Fibroblast of lung (primary cell): ENCODE measurements around the gene MAPT. TPM values are rescaled to one million over a fixed set of nuclear protein-coding genes. Genes with fewer than 3 reads are reported as not detected.

Experiments
- DNase-seq, 2 donors: peaks; one replicate each; pipeline versions ENCODE4 v3.0.0 to v3.0.0-alpha.2; 2010; ENCODE audit warnings: low read depth in 2 of 2
- H2AFZ ChIP-seq: 2 replicates; pipeline ENCODE4 v1.5.1; 2012; ENCODE audit warnings: low read length, control low read depth, inconsistent platforms
- H3K27ac ChIP-seq: 2 replicates; pipeline ENCODE4 v1.5.1; 2011; ENCODE audit warnings: low read length, control low read depth; ENCODE audit not compliant: insufficient read depth
- H3K27me3 ChIP-seq: 2 replicates; pipeline ENCODE4 v1.5.1; 2011; ENCODE audit warnings: mild to moderate bottlenecking, low read length; ENCODE audit not compliant: control insufficient read depth, insufficient read depth
- H3K36me3 ChIP-seq: 2 replicates; pipeline ENCODE4 v1.5.1; 2011; ENCODE audit warnings: low read length; ENCODE audit not compliant: control insufficient read depth, insufficient read depth
- H3K4me1 ChIP-seq: 2 replicates; pipeline ENCODE4 v1.5.1; 2011; ENCODE audit warnings: low read length; ENCODE audit not compliant: control insufficient read depth, insufficient read depth; ENCODE audit errors: extremely low read depth
- H3K4me2 ChIP-seq: 2 replicates; pipeline ENCODE4 v1.5.1; 2011; ENCODE audit warnings: low read length, control low read depth; ENCODE audit not compliant: insufficient read depth; ENCODE audit errors: extremely low read depth
- H3K4me3 ChIP-seq, 4 experiments: fragments of 200-600 bp in 1 of 4; sonication (generic) in 1 of 4; replicated peaks in 1 of 4; 2 replicates each; pipeline ENCODE4 v1.5.1; 2011 to 2016; ENCODE audit warnings: low read length in 4 of 4, low read depth in 3 of 4, mild to moderate bottlenecking in 3 of 4, control low read depth in 2 of 4, inconsistent platforms in 1 of 4, mixed read lengths in 1 of 4; ENCODE audit not compliant: insufficient read depth in 1 of 4; ENCODE audit errors: control extremely low read depth in 1 of 4
- H3K79me2 ChIP-seq: 2 replicates; pipeline ENCODE4 v1.5.1; 2012; ENCODE audit warnings: mild to moderate bottlenecking, low read length, inconsistent platforms; ENCODE audit not compliant: control insufficient read depth, insufficient read depth
- H3K9ac ChIP-seq: 2 replicates; pipeline ENCODE4 v1.5.1; 2011; ENCODE audit warnings: mild to moderate bottlenecking, low read length, control low read depth; ENCODE audit not compliant: insufficient read depth
- H3K9me3 ChIP-seq: 2 replicates; pipeline ENCODE4 v1.5.1; 2012; ENCODE audit warnings: low read depth, low read length; ENCODE audit not compliant: control insufficient read depth, insufficient read depth
- H4K20me1 ChIP-seq: 2 replicates; pipeline ENCODE4 v1.5.1; 2011; ENCODE audit warnings: low read length; ENCODE audit not compliant: control insufficient read depth, insufficient read depth; ENCODE audit errors: extremely low read depth
- EZH2 ChIP-seq: IDR thresholded peaks from 2 replicates; pipeline ENCODE4 v1.5.1; 2012; ENCODE audit warnings: low read length, control low read depth, mild to moderate bottlenecking; ENCODE audit errors: missing control alignments
- polyA plus RNA-seq, 2 donors: library from polyadenylated mRNA; depleted of rRNA in 1 of 2; stranded (reverse) in 1 of 2; unstranded in 1 of 2; fragments of >200 nt; gene quantifications; 2 replicates each; pipeline ENCODE4 v1.2.1, GENCODE V29; 2011 to 2012; ENCODE audit warnings: missing spikeins in 1 of 2
- total RNA-seq: library from RNA; depleted of rRNA; stranded (reverse); fragments of >200 nt; gene quantifications from 2 replicates; pipeline ENCODE4 v1.2.1, GENCODE V29; 2014
- TF ChIP-seq, protein P1 (sequence below), 2 donors: IDR thresholded peaks in 1 of 2; conservative IDR thresholded peaks in 1 of 2; 1 replicate in 1 of 2; 2 replicates in 1 of 2; pipeline ENCODE4 v1.5.1; 2011 to 2012; ENCODE audit warnings: low read length in 2 of 2, control low read depth in 1 of 2, inconsistent platforms in 1 of 2, low read depth in 1 of 2, mild to moderate bottlenecking in 1 of 2

MAPT gene
- total and polyA plus RNA-seq, 2 donors (not counting 1 experiment from before 2014, with no cell fraction given) = 0.09 to 0.50 TPM

DNA sequence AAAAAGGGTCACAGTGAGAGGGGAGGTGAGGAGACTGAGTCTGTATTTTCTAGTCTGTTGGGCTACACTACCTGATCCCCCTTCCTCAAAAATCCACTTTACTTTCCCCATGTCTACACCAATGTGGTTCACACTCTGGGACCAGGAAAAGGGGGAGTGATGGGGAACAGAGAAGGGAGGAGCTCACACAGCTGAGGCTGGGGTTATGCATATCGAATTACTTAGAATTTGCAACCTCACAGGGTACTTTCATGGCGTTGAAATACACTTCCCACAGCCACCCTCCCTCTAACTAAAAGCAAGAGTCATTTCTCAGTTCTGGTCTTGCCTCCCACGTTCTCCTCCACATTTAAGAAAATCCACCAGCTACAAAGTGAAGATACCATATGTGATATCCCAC, 14.1 kb downstream of the MAPT start:
- no peaks in the 10 kb centered on the region for H3K4me1 ChIP-seq
- no peaks in the 10 kb centered on the region for H3K36me3 ChIP-seq
- no peak overlapping the region for H3K27ac ChIP-seq
- TF ChIP-seq, protein P1, sequence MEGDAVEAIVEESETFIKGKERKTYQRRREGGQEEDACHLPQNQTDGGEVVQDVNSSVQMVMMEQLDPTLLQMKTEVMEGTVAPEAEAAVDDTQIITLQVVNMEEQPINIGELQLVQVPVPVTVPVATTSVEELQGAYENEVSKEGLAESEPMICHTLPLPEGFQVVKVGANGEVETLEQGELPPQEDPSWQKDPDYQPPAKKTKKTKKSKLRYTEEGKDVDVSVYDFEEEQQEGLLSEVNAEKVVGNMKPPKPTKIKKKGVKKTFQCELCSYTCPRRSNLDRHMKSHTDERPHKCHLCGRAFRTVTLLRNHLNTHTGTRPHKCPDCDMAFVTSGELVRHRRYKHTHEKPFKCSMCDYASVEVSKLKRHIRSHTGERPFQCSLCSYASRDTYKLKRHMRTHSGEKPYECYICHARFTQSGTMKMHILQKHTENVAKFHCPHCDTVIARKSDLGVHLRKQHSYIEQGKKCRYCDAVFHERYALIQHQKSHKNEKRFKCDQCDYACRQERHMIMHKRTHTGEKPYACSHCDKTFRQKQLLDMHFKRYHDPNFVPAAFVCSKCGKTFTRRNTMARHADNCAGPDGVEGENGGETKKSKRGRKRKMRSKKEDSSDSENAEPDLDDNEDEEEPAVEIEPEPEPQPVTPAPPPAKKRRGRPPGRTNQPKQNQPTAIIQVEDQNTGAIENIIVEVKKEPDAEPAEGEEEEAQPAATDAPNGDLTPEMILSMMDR (conservative IDR thresholded peaks at IDR 0.05 in 1 of 2, IDR thresholded peaks at IDR 0.05 in 1 of 2; ENCODE audit: low read depth in 1 of 2, low read length in 2 of 2) = no peak
- TF ChIP-seq EZH2 = no peak
- H2AFZ ChIP-seq = no peak overlapping the region
- DNase-seq = no peak
- H3K9me3 ChIP-seq = no peaks in the 10 kb centered on the region
- H3K27me3 ChIP-seq = peaks cover 17% of the 10 kb centered on the region
- H4K20me1 ChIP-seq = no peaks in the 10 kb centered on the region
- no peak overlapping the region for H3K4me3 ChIP-seq
- no peak overlapping the region for H3K4me2 ChIP-seq
- no peak overlapping the region for H3K9ac ChIP-seq
- H3K79me2 ChIP-seq = no peaks in the 10 kb centered on the region

- no peaks in the 10 kb centered on the region for H3K9me3 ChIP-seq
- no peak overlapping the region for H3K4me3 ChIP-seq
- H3K4me1 ChIP-seq = no peaks in the 10 kb centered on the region
- peaks cover 17% of the 10 kb centered on the region for H3K27me3 ChIP-seq
- no peak overlapping the region for H3K9ac ChIP-seq
- H4K20me1 ChIP-seq = no peaks in the 10 kb centered on the region
- H3K79me2 ChIP-seq = no peaks in the 10 kb centered on the region
- no peak for DNase-seq
- H3K4me2 ChIP-seq = no peak overlapping the region
- H3K36me3 ChIP-seq = no peaks in the 10 kb centered on the region
- H3K27ac ChIP-seq = no peak overlapping the region
- TF ChIP-seq EZH2 = no peak
- TF ChIP-seq, protein P1 (conservative IDR thresholded peaks at IDR 0.05 in 1 of 2, IDR thresholded peaks at IDR 0.05 in 1 of 2; ENCODE audit: low read depth in 1 of 2, low read length in 2 of 2) = no peak
- no peak overlapping the region for H2AFZ ChIP-seq
Observed at GRCh38 chr17:45908935-45909334, 14.6 kb downstream of the MAPT start.

DNA sequence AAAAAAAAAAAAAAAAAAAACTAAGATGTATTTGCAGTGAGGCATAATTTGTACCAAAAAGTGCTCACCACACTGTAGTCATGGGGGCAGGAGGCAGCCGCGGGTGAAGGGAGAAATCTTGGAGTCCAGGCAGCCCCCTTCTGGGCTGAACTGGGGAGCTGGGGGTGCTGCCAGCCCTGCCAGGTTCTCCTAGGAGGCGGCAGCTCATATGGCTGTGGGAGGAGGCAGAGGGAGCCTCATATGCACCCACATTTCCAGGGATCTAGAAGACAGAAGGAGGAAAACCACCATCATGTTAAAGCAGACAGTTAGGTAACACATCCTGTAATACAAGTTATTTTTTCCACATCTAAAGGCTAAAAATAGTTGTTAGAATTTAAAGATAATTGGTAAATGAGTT, 16.3 kb downstream of the MAPT start:
- H3K36me3 ChIP-seq = no peaks in the 10 kb centered on the region
- H3K9me3 ChIP-seq = no peaks in the 10 kb centered on the region
- H3K27ac ChIP-seq = no peak overlapping the region
- H3K4me1 ChIP-seq = no peaks in the 10 kb centered on the region
- H3K9ac ChIP-seq = no peak overlapping the region
- H3K27me3 ChIP-seq = peaks cover 16% of the 10 kb centered on the region
- H3K79me2 ChIP-seq = no peaks in the 10 kb centered on the region
- no peak overlapping the region for H3K4me3 ChIP-seq
- no peaks in the 10 kb centered on the region for H4K20me1 ChIP-seq
- no peak overlapping the region for H2AFZ ChIP-seq
- TF ChIP-seq EZH2 = no peak
- TF ChIP-seq, protein P1 (conservative IDR thresholded peaks at IDR 0.05 in 1 of 2, IDR thresholded peaks at IDR 0.05 in 1 of 2; ENCODE audit: low read depth in 1 of 2, low read length in 2 of 2) = no peak
- H3K4me2 ChIP-seq = no peak overlapping the region
- DNase-seq = no peak
